HepG2 (cell line): ENCODE data around the gene MED13L. TPM values are rescaled to one million over a fixed set of nuclear protein-coding genes. Genes with fewer than 3 reads are reported as not detected.

Source experiments
- HES4 ChIP-seq: sonication (generic); formaldehyde crosslinking; IDR thresholded peaks from 2 replicates; pipeline ENCODE4 v1.9.0; 2021; ENCODE audit warnings: mild to moderate bottlenecking, missing genetic modification reagents, borderline replicate concordance
- TAF1 ChIP-seq: sonication (generic); formaldehyde crosslinking; IDR thresholded peaks from 2 replicates; pipeline ENCODE4 v1.4.0; 2020; ENCODE audit warnings: missing genetic modification reagents
- YY1 ChIP-seq: IDR thresholded peaks from 2 replicates; pipeline ENCODE4 v1.6.1; 2011; ENCODE audit warnings: low read length, low read depth, moderate library complexity, mild to moderate bottlenecking; ENCODE audit not compliant: insufficient read depth, insufficient replicate concordance
- polyA plus RNA-seq, 8 experiments: library from polyadenylated mRNA; depleted of rRNA in 3 of 8; stranded (reverse) in 7 of 8; unstranded in 1 of 8; fragments of >200 nt; fragmentation: Illumina TruSeq in 4 of 8; extraction: Trizol in 4 of 8; gene quantifications; 2 replicates each; pipeline versions ENCODE4 v1.2.1 to v1.2.3, GENCODE V29; 2011 to 2016; ENCODE audit warnings: low read depth in 4 of 8, missing spikeins in 1 of 8, mixed read lengths in 1 of 8; ENCODE audit not compliant: insufficient read depth in 1 of 8
- total RNA-seq, 5 experiments: library from RNA; depleted of rRNA; stranded (reverse); fragments of >200 nt; fragmentation: Illumina TruSeq; extraction: Trizol; gene quantifications; 2 replicates each; pipeline ENCODE4 v1.2.3, GENCODE V29; 2016; ENCODE audit warnings: low read depth in 1 of 5
- TF ChIP-seq, protein P1 (sequence below): sonication (generic); formaldehyde crosslinking; IDR thresholded peaks from 2 replicates; pipeline ENCODE4 v1.8.0; 2022; ENCODE audit warnings: low read depth, missing genetic modification reagents
- TF ChIP-seq, protein P2 (sequence below), 2 experiments: sonication (generic) in 1 of 2; formaldehyde crosslinking in 1 of 2; IDR thresholded peaks; 2 replicates each; pipeline versions ENCODE4 v1.5.1 to v1.6.1; 2011 to 2020; ENCODE audit warnings: borderline replicate concordance in 1 of 2, low read depth in 1 of 2, low read length in 1 of 2, mild to moderate bottlenecking in 1 of 2, missing genetic modification reagents in 1 of 2, moderate library complexity in 1 of 2
- TF ChIP-seq, protein P3 (sequence below): sonication (generic); formaldehyde crosslinking; IDR thresholded peaks from 2 replicates; pipeline ENCODE4 v1.4.0; 2020; ENCODE audit warnings: missing genetic modification reagents, borderline replicate concordance
- TF ChIP-seq, protein P4 (sequence below): sonication (generic); formaldehyde crosslinking; IDR thresholded peaks from 2 replicates; pipeline ENCODE4 v1.4.0; 2020; ENCODE audit warnings: missing genetic modification reagents
- TF ChIP-seq, protein P5 (sequence below): sonication (generic); formaldehyde crosslinking; IDR thresholded peaks from 2 replicates; pipeline ENCODE4 v1.4.0; 2020; ENCODE audit warnings: missing genetic modification reagents
- TF ChIP-seq, protein P6 (sequence below): sonication (generic); formaldehyde crosslinking; IDR thresholded peaks from 2 replicates; pipeline ENCODE4 v1.4.0; 2020; ENCODE audit warnings: missing genetic modification reagents, borderline replicate concordance

Gene MED13L
- total and polyA plus RNA-seq, 2 of the 13 experiments (the other 11 are each of a cell fraction or from before 2014, with no cell fraction given) = 24.8 to 38.9 TPM

DNA sequence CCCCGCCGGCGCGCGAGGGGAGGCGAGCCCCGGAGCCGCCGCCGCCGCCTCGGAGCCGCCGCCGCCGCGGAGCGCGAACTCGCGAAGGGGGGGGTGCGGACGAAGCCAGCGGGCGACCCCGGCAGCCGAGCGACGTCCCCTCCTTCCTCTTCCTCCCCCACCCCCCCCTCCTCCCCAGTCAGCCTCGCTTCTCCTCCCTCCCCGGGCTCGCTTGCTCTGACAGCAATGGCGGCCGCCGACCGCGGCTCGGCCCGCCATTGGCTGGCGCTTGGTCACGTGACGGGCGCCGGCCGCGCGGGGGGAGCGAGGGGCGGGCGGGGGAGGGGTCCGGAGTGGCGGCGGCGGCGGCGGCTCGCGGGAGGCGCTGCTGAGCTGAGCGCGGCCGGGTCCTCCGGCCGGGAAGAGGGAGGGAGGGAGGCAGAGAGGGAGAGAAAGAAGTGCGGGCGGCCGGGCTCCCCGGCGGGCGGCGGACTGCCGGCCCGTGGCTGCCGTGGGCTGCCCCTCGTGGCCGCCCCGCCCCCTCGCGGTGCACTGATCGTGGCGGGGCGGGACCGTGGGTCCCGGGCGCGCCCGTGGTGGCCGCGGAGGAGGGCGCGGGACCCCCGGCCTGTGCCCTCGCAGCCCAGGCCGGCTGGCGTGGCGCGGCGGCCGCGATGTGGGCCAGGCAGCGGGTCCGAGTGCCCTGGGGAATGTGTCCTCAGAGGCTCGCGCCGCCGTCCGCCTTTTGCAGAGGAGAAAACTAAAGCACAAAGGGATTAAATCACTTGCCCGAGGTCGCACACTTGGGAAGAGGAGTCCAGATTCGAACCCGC lies at the start of gene MED13L (continued):
- TF ChIP-seq, protein P1, sequence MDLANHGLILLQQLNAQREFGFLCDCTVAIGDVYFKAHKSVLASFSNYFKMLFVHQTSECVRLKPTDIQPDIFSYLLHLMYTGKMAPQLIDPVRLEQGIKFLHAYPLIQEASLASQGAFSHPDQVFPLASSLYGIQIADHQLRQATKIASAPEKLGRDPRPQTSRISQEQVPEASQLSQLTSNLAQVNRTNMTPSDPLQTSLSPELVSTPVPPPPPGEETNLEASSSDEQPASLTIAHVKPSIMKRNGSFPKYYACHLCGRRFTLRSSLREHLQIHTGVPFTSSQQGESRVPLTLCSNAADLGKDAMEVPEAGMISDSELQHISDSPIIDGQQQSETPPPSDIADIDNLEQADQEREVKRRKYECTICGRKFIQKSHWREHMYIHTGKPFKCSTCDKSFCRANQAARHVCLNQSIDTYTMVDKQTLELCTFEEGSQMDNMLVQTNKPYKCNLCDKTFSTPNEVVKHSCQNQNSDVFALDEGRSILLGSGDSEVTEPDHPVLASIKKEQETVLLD (CRISPR knock-in tag) = peak; percentile 84
- TF ChIP-seq, protein P2, sequence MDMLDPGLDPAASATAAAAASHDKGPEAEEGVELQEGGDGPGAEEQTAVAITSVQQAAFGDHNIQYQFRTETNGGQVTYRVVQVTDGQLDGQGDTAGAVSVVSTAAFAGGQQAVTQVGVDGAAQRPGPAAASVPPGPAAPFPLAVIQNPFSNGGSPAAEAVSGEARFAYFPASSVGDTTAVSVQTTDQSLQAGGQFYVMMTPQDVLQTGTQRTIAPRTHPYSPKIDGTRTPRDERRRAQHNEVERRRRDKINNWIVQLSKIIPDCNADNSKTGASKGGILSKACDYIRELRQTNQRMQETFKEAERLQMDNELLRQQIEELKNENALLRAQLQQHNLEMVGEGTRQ (IDR thresholded peaks at IDR 0.05; ENCODE audit: low read depth, low read length) = peak; percentile 24; the same call in 1 of the 2 replicates
- TF ChIP-seq, protein P2 (CRISPR knock-in tag; IDR thresholded peaks at IDR 0.05; ENCODE audit: borderline replicate concordance) = no peak; the same call in 1 of the 2 replicates
- TF ChIP-seq YY1 = peak; percentile 91
- TF ChIP-seq, protein P3, sequence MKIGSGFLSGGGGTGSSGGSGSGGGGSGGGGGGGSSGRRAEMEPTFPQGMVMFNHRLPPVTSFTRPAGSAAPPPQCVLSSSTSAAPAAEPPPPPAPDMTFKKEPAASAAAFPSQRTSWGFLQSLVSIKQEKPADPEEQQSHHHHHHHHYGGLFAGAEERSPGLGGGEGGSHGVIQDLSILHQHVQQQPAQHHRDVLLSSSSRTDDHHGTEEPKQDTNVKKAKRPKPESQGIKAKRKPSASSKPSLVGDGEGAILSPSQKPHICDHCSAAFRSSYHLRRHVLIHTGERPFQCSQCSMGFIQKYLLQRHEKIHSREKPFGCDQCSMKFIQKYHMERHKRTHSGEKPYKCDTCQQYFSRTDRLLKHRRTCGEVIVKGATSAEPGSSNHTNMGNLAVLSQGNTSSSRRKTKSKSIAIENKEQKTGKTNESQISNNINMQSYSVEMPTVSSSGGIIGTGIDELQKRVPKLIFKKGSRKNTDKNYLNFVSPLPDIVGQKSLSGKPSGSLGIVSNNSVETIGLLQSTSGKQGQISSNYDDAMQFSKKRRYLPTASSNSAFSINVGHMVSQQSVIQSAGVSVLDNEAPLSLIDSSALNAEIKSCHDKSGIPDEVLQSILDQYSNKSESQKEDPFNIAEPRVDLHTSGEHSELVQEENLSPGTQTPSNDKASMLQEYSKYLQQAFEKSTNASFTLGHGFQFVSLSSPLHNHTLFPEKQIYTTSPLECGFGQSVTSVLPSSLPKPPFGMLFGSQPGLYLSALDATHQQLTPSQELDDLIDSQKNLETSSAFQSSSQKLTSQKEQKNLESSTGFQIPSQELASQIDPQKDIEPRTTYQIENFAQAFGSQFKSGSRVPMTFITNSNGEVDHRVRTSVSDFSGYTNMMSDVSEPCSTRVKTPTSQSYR (CRISPR knock-in tag) = peak; percentile 8; the same call in 1 of the 2 replicates
- TF ChIP-seq, protein P4, sequence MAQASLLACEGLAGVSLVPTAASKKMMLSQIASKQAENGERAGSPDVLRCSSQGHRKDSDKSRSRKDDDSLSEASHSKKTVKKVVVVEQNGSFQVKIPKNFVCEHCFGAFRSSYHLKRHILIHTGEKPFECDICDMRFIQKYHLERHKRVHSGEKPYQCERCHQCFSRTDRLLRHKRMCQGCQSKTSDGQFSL (CRISPR knock-in tag) = peak; percentile 63; the same call in 1 of the 2 replicates
- 0 out of 2 replicates have a peak, but pooled peaks have one; percentile 25 for TF ChIP-seq HES4 (CRISPR knock-in tag)
- no peak for TF ChIP-seq TAF1 (CRISPR knock-in tag)
- TF ChIP-seq, protein P5, sequence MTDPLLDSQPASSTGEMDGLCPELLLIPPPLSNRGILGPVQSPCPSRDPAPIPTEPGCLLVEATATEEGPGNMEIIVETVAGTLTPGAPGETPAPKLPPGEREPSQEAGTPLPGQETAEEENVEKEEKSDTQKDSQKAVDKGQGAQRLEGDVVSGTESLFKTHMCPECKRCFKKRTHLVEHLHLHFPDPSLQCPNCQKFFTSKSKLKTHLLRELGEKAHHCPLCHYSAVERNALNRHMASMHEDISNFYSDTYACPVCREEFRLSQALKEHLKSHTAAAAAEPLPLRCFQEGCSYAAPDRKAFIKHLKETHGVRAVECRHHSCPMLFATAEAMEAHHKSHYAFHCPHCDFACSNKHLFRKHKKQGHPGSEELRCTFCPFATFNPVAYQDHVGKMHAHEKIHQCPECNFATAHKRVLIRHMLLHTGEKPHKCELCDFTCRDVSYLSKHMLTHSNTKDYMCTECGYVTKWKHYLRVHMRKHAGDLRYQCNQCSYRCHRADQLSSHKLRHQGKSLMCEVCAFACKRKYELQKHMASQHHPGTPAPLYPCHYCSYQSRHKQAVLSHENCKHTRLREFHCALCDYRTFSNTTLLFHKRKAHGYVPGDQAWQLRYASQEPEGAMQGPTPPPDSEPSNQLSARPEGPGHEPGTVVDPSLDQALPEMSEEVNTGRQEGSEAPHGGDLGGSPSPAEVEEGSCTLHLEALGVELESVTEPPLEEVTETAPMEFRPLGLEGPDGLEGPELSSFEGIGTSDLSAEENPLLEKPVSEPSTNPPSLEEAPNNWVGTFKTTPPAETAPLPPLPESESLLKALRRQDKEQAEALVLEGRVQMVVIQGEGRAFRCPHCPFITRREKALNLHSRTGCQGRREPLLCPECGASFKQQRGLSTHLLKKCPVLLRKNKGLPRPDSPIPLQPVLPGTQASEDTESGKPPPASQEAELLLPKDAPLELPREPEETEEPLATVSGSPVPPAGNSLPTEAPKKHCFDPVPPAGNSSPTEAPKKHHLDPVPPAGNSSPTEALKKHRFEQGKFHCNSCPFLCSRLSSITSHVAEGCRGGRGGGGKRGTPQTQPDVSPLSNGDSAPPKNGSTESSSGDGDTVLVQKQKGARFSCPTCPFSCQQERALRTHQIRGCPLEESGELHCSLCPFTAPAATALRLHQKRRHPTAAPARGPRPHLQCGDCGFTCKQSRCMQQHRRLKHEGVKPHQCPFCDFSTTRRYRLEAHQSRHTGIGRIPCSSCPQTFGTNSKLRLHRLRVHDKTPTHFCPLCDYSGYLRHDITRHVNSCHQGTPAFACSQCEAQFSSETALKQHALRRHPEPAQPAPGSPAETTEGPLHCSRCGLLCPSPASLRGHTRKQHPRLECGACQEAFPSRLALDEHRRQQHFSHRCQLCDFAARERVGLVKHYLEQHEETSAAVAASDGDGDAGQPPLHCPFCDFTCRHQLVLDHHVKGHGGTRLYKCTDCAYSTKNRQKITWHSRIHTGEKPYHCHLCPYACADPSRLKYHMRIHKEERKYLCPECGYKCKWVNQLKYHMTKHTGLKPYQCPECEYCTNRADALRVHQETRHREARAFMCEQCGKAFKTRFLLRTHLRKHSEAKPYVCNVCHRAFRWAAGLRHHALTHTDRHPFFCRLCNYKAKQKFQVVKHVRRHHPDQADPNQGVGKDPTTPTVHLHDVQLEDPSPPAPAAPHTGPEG (CRISPR knock-in tag) = peak; percentile 77; the same call in 1 of the 2 replicates
- TF ChIP-seq, protein P6, sequence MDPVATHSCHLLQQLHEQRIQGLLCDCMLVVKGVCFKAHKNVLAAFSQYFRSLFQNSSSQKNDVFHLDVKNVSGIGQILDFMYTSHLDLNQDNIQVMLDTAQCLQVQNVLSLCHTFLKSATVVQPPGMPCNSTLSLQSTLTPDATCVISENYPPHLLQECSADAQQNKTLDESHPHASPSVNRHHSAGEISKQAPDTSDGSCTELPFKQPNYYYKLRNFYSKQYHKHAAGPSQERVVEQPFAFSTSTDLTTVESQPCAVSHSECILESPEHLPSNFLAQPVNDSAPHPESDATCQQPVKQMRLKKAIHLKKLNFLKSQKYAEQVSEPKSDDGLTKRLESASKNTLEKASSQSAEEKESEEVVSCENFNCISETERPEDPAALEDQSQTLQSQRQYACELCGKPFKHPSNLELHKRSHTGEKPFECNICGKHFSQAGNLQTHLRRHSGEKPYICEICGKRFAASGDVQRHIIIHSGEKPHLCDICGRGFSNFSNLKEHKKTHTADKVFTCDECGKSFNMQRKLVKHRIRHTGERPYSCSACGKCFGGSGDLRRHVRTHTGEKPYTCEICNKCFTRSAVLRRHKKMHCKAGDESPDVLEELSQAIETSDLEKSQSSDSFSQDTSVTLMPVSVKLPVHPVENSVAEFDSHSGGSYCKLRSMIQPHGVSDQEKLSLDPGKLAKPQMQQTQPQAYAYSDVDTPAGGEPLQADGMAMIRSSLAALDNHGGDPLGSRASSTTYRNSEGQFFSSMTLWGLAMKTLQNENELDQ = no peak
